Measurements from ENCODE around the gene PELO.

PELO gene

GRCh38 chr5:52830650-52831049, 42.9 kb downstream of the PELO start:
- TF ChIP-seq CTCF (IDR thresholded peaks at IDR 0.05; ENCODE audit: insufficient read depth, low read length, poor library complexity, severe bottlenecking) (no peak), EZH2phosphoT487 (conservative IDR thresholded peaks at IDR 0.05; ENCODE audit: low read length) (no peak)
- Histone ChIP-seq H3K4me3 (ENCODE audit: insufficient read depth, low read length, poor library complexity, severe bottlenecking) (no peak overlapping the region), H3F3A (ENCODE audit: insufficient read depth) (no peaks in the 10 kb centered on the region), H2AFZ (ENCODE audit: low read depth, low read length, severe bottlenecking) (no peak overlapping the region), H3K36me3 (ENCODE audit: low read length) (no peaks in the 10 kb centered on the region), H3K4me2 (ENCODE audit: low read depth, low read length, poor library complexity, severe bottlenecking) (no peak overlapping the region), H3K27ac (ENCODE audit: low read depth, low read length) (no peak overlapping the region), H3K9me3 (ENCODE audit: insufficient read depth, low read length) (0 out of 2 replicates have a peak, but pooled peaks cover 6% of the 10 kb centered on the region), H3K9me2 (replicated peaks; ENCODE audit: insufficient read depth, low read length) (no peaks in the 10 kb centered on the region), H3K9ac (ENCODE audit: low read length) (no peak overlapping the region), H4K20me1 (ENCODE audit: low read depth, low read length) (no peaks in the 10 kb centered on the region), H3K27me3 (ENCODE audit: low read length) (no peaks in the 10 kb centered on the region), H3K79me2 (ENCODE audit: insufficient read depth, low read length) (no peaks in the 10 kb centered on the region)

DNA sequence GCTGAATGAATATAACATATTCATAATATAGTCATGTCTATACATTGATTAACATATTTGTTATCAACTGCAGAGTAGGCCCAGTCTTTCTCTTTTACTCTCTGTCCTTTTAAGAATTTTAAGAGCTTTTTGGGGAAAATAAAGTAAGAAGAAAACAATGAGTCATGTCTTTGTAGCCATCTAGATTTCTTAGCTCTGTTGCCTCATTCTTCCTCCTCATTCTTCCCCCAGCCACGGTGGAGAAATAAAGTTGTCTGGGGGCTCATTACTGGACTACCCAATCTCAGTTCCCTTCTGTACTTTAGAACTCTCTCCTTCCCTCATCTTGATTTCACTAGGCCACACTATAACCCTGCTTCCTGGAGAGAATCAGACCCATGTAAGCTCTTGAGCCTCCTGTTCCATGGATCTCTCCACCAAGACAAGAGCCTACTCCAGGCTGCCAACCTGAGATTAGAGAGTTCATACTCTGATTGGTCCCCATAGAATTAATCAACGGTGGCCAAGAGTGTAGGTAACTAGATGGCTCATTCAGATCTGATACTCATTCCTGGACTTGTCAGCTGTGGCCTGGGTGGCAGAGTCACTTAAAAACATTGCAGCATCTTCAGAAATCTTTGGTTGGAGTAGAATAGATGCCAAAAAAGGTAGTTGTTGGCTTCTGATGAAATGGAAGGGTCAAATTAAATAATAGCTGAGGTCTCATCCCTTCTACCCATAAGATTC, 44.2 kb downstream of the PELO start:
- no peak overlapping the region for H3K9ac ChIP-seq (ENCODE audit: low read length)
- H3K36me3 ChIP-seq (ENCODE audit: low read length), result no peaks in the 10 kb centered on the region
- H4K20me1 ChIP-seq (ENCODE audit: low read depth, low read length), result no peaks in the 10 kb centered on the region
- no peak overlapping the region for H3K4me2 ChIP-seq (ENCODE audit: low read depth, low read length, poor library complexity, severe bottlenecking)
- no peak overlapping the region for H2AFZ ChIP-seq (ENCODE audit: low read depth, low read length, severe bottlenecking)
- H3K9me3 ChIP-seq (ENCODE audit: insufficient read depth, low read length), result 0 out of 2 replicates have a peak, but pooled peaks cover 6% of the 10 kb centered on the region
- H3K4me3 ChIP-seq (ENCODE audit: insufficient read depth, low read length, poor library complexity, severe bottlenecking), result no peak overlapping the region
- H3F3A ChIP-seq (ENCODE audit: insufficient read depth), result no peaks in the 10 kb centered on the region
- no peak for TF ChIP-seq CTCF (IDR thresholded peaks at IDR 0.05; ENCODE audit: insufficient read depth, low read length, poor library complexity, severe bottlenecking)
- TF ChIP-seq EZH2phosphoT487 (conservative IDR thresholded peaks at IDR 0.05; ENCODE audit: low read length), result no peak
- no peaks in the 10 kb centered on the region for H3K27me3 ChIP-seq (ENCODE audit: low read length)
- H3K27ac ChIP-seq (ENCODE audit: low read depth, low read length), result no peak overlapping the region
- no peaks in the 10 kb centered on the region for H3K79me2 ChIP-seq (ENCODE audit: insufficient read depth, low read length)
- no peaks in the 10 kb centered on the region for H3K9me2 ChIP-seq (replicated peaks; ENCODE audit: insufficient read depth, low read length)

DNA sequence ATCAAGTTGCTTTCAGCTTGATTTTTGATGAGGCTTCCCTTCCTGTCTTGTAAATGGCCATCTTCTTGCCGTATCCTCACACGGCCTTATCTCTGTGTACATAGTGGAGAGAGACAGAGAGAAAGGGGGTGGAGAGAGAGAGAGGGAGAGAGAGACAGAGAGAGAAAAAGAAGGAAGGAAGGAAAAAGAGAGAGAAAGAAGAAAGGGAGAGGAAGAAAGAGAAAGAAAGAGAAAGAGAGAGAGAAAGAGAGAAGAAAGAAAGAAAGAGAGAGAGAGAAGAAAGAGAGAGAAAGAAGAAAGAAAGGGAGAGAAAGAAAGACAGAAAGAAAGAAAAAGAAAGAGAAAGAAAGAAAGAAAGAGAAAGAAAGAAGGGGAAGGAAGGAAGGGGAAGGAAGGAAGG, 46.6 kb downstream of the PELO start:
- H3F3A ChIP-seq (ENCODE audit: insufficient read depth), result no peaks in the 10 kb centered on the region
- H4K20me1 ChIP-seq (ENCODE audit: low read depth, low read length), result no peaks in the 10 kb centered on the region
- no peak overlapping the region for H2AFZ ChIP-seq (ENCODE audit: low read depth, low read length, severe bottlenecking)
- no peaks in the 10 kb centered on the region for H3K27me3 ChIP-seq (ENCODE audit: low read length)
- H3K4me3 ChIP-seq (ENCODE audit: insufficient read depth, low read length, poor library complexity, severe bottlenecking), result no peak overlapping the region
- H3K9ac ChIP-seq (ENCODE audit: low read length), result no peak overlapping the region
- H3K9me2 ChIP-seq (replicated peaks; ENCODE audit: insufficient read depth, low read length), result no peaks in the 10 kb centered on the region
- no peaks in the 10 kb centered on the region for H3K9me3 ChIP-seq (ENCODE audit: insufficient read depth, low read length)
- no peak overlapping the region for H3K27ac ChIP-seq (ENCODE audit: low read depth, low read length)
- H3K36me3 ChIP-seq (ENCODE audit: low read length), result no peaks in the 10 kb centered on the region
- TF ChIP-seq CTCF (IDR thresholded peaks at IDR 0.05; ENCODE audit: insufficient read depth, low read length, poor library complexity, severe bottlenecking) (no peak), EZH2phosphoT487 (conservative IDR thresholded peaks at IDR 0.05; ENCODE audit: low read length) (no peak)
- no peaks in the 10 kb centered on the region for H3K79me2 ChIP-seq (ENCODE audit: insufficient read depth, low read length)
- H3K4me2 ChIP-seq (ENCODE audit: low read depth, low read length, poor library complexity, severe bottlenecking), result no peak overlapping the region
